ENCODE measurements around the gene LRSAM1.

GRCh38 chr9:127492616-127493015 is 41.3 kb downstream of the LRSAM1 start:
- TF ChIP-seq CTCF (IDR thresholded peaks at IDR 0.05) (no peak), EP300 (IDR thresholded peaks at IDR 0.05) (no peak), POLR2A (IDR thresholded peaks at IDR 0.05) (no peak)
